GM19438 (cell line): ENCODE results near the gene NUDT21.

ENCODE experiments used
- ATAC-seq: cut with Tn5 transposase; IDR thresholded peaks from one replicate; pipeline ENCODE4 v1.9.1; 2021; ENCODE audit warnings: low read depth; ENCODE audit not compliant: unreplicated experiment

Gene NUDT21

DNA sequence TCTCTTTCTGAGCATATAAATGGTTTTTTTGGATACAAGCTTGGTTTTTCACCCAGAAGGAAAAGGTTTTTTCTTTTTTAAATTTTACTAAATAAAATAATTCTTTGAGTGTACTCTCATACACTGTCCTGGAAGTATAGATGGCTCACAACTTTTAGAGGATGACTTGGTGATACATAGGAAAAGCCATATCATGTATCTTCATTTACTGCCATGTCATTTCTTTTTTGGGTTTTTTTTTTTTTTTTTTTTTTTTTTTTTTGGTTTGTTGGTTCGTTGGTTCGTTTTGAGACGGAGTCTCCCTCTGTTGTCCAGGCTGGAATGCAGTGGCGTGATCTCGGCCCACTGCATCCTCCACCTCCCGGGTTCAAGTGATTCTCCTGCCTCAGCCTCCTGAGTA lies 12.0 kb upstream of the NUDT21 start:
- ATAC-seq: no peak

DNA sequence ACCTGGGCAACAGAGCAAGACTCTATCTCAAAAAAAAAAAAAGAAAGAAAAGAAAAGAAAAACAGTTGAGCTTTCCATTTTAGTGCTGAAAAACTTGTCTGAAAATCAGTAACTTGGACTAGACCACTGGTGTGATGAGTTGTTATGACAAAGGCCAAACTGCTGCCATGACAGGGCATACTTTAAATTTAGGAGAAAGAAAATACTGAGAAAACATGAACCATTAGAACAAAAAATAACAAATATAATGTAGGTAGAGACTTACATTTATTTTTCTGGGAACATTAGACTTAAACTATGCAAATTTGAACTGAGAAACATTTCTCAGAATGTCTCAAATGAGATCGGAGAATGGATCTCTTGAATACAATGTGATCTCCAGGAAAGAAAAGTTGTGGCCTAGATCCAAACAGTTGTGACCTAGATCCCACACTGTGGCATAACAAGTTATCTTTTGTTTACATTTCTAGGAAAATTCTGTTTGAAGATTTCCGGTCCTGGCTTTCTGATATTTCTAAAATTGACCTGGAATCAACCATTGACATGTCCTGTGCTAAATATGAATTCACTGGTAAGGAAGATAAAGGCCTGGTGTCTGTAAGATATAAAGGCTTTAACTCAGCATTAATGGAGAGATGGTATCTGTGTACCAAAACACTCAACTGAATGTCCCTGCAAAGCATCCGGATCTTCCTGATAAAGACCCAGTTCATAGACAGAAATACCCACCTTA lies 11.1 kb upstream of the NUDT21 start:
- no peak for ATAC-seq

DNA sequence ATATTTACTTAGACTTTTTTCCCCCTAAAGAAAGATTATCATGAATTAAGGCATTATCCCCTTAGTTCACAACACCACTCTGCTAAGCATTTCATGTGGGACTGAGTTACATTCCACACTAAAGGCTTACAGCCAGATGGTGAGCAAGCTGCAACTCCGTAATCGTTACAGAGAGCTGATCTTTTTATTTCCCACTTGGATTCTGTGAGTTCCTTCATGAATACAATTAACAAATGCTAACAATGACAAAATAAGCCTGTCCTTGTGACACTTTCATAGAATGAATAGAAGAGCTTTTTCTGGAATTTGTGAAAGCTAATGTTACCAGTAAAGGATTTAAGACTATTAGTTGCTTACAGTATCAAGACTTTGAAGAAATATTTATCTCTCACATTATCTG lies 9.0 kb upstream of the NUDT21 start:
- no peak for ATAC-seq

GRCh38 chr16:56457927-56458470 lies 6.9 kb upstream of the NUDT21 start:
- ATAC-seq: no peak

DNA sequence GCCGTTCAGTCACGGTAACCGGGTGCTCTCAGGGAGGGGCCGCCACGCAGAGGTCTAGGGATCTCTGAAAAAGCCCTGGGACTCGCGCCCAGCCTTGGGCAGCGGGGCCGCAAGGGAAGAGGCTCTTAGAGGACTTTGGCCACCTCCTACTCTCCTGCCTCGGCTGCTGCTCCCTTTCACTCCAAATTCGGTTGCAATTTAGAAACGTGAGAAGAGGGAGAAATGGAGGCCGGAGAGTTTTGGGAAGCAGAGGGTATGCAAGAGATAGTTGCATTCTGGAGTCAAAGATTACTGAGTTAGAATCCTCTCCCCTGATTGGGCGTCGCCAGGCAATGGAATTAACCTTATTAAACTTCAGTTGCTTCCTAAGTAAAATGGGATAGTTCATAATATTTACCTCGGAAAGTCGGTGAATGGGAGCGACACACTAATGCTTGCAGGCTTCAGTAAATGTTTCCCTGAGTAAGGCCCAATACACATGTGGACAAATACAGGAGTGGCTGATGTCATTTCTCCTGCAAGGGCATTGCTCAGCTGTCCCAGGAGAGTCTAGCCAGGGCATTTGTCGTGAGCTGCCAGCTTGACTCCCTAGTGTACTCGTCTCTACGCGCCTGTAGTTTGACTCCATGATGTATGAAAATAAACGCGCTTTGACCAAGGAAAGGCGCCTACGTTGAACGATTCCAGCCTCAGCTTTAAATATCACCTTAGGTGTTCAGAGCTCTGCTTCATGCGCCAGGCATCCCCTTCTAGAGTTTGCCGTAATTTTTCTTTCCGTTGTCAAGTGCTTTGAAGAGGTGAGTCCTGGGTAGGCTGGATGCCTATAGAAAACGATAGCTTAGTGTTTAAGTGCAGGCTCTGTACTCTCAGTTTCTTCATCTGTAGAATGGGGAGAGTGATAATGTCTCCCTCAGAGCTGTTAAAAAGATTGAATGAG lies 889 bp upstream of the NUDT21 start:
- peak; percentile 42 for ATAC-seq

DNA sequence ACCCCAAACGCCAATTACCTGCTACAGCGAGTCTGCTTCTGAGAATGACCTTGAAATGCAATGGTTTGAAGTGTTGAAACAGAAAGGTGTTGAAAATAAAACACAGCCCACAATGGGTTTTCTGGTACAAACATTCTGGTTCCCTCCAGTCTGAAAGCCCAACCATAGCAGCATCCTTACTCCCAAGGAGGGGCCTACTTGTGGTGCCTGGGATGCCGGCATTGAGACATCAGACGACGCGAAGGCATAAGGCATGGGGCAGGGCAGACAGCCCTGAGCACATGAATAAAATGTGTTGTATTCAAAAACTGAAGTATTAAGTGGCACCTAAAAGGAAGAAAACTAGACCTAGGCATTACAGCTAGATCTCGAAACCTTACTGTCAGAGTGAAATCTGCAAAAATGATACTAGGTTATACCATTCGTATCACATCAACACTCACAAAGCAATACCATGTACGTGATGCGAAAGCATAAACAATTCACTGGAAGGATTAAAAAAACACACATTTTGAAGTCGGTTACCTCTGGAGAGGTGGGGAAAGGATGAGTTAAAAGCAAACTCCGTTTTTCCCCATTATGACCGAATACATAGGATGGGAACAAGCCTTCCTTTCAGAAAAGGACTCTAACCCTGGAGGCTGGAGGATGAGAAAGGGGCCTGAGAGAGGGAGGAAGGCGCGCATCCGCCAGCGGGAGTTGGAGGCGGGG lies 702 bp downstream of the NUDT21 start:
- ATAC-seq: peak; percentile 42

DNA sequence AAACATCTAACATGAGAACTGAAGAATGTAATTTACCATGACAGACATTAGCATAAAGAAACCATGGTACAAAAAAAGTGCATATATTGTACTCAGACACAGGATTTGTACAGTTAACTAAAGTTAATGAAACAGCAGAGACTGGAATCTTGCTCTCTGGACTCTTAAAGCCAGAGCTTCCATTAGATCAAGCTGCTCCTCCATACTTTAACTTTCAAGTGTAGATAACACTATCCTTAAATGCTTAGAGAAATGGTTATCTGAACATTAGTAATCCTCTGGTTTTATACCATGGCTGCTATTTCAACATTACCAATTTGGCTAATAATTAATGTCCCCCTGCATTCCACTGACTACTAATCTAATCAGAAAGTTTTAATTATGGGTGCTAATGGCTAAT lies 3.1 kb downstream of the NUDT21 start:
- no peak for ATAC-seq

DNA sequence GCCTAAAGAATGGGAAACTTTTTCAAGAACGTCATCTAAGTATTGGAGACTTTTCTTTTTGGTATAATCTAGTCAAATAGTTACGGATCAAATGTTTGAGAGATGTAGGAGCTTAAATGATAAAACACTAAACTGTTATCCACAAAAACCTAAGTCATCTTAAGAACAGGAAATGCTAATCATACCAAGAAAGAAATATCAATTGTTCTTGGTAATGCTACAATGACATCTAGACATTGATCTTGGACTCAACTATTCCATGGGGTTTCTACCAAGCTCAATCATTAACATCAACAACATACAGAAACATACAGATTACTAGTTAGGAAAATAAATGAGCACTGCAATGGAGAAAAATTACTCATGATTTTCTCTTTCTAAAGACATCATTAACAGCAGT lies 3.8 kb downstream of the NUDT21 start:
- no peak for ATAC-seq

- ATAC-seq: no peak
Measured at GRCh38 chr16:56438038-56438437, 13.1 kb downstream of the NUDT21 start.

DNA sequence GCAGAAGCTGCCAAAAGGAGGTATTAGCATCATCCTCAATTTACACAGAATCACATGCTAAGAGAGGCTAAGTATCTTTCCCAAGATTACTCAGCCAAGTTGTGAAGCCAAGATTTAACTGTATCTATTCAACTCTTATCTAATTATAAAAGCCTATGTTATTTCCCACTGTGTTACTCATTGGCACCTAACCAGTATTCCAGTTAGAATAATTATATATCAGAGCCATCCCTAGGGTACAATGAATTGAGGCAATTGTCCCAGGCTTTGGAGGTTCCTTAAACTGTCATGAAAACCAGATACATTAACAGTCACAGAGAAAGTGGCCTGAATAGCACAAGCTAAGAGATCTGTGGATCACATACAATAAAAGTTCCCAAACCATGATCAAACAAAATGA lies 14.9 kb downstream of the NUDT21 start:
- no peak for ATAC-seq

GRCh38 chr16:56428091-56428490 lies 23.0 kb downstream of the NUDT21 start:
- no peak for ATAC-seq

GRCh38 chr16:56426585-56426984 lies 24.5 kb downstream of the NUDT21 start:
- no peak for ATAC-seq

DNA sequence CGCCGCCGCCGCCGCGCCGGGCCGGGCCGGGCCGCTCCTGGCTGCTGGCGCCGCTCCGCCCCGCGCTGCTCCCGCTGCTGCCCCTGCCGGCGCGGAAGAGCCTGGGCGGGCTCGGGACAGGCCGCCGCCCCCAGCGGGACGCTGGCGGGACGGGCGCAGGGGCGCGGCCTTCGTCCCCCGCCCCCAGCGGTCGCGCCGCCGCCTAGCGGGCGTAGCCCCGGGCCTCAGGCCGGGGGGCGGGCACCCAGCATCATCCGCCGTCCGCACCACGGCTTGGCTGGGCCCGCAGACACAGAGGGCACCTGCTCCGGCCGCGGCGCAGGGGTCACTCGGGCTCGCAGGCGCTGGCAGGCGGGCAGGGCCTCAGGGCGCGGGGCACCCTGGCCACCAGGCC lies 25.7 kb downstream of the NUDT21 start, which contains the start of gene AMFR:
AMFR (minus strand) TSS at position 107 of the 394 bp plus-strand sequence. CDS start 218 bp downstream, outside the sequence.
- ATAC-seq: peak; percentile 73

- ATAC-seq: peak; percentile 22
Measured at GRCh38 chr16:56424791-56425438, 26.2 kb downstream of the NUDT21 start.

GRCh38 chr16:56424404-56424764 lies 26.7 kb downstream of the NUDT21 start:
- ATAC-seq: no peak

- ATAC-seq: no peak
Measured at GRCh38 chr16:56423584-56424403, 27.3 kb downstream of the NUDT21 start.

- no peak for ATAC-seq
Measured at GRCh38 chr16:56422896-56423441, 28.2 kb downstream of the NUDT21 start.

DNA sequence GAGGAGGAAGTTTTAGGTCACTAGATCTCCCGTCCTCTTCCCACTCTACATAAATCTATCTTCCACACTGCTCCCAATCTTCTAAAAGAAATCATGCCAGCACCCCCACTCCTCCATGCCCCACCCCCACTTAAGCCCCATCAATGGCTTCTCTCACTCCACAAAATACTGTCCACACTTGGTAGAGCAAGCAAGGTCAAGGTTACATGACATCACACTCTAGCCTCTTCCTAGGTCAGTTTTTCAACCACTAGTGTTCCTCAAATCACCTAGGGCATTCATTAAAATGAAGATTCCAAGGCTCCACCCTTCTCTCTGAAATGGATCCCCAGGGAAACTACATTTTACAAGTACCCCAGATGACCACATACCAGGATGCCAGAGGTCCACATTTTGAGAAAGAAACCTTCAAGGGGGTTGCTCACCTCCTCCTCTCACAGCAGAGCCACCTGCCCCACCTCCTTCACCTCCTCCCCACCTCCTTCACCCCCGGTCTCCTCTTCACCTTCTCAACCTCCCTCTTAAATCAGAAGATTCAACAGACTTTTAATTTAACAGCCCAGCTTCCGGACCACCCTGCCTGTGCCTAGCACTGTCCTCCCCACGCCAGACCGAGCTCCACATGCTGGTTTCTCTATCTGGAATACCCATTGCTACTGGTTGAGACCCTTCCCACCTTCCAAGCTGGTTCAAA lies 29.0 kb downstream of the NUDT21 start:
- ATAC-seq: no peak

- ATAC-seq: no peak
Measured at GRCh38 chr16:56421313-56421712, 29.8 kb downstream of the NUDT21 start.
